ENCODE results near the gene KIF6.

DNA sequence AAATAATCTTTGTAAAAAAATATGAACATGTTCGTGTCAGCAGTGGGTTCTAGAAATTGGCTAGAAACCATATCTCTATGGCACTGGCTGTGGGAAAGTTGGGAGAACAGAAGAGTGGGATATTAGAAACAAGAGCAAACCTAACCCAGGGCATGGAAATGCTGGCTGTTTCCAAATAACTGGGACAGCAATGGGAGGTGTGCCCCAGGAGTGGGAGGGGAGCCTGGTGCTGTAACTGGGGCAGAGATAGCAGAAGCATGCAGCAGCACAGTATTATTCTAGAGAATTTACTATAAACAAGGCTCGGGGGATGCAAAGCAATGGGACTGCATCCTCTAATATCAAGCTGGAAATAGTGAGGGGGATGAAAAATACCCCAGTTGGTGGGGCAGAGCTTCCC lies 175.0 kb downstream of the KIF6 start:
- TF ChIP-seq EZH2 (IDR thresholded peaks at IDR 0.05) (no peak), POLR2AphosphoS5 (IDR thresholded peaks at IDR 0.05; ENCODE audit: borderline replicate concordance, low read depth, low read length) (no peak), FOXP2 (optimal IDR thresholded peaks at IDR 0.05; ENCODE audit: control extremely low read depth, extremely low read length, insufficient read depth) (no peak)
